ENCODE data around the gene ACTL10. TPM values are rescaled to one million over a fixed set of nuclear protein-coding genes. Genes with fewer than 3 reads are reported as not detected.

Gene ACTL10
- total RNA-seq, 1 experiment from 2014 or later: 1.3 TPM

GRCh38 chr20:33666293-33667244, at the start of gene ACTL10 (continued):
- no peak for TF ChIP-seq ETV6 (CRISPR knock-in tag; IDR thresholded peaks at IDR 0.05)
- no peak for TF ChIP-seq E2F1 (CRISPR knock-in tag; IDR thresholded peaks at IDR 0.05)
- TF ChIP-seq ZNF423 (CRISPR knock-in tag; IDR thresholded peaks at IDR 0.05): no peak
- no peak for TF ChIP-seq RORB (CRISPR knock-in tag; IDR thresholded peaks at IDR 0.05)
- peak; percentile 68; the same call in 1 of the 2 replicates for TF ChIP-seq MYBL2 (CRISPR knock-in tag; IDR thresholded peaks at IDR 0.05)
- TF ChIP-seq TP53 (CRISPR knock-in tag; IDR thresholded peaks at IDR 0.05): 0 out of 2 replicates have a peak, but pooled peaks have one; percentile 31
- TF ChIP-seq FOXJ3 (CRISPR knock-in tag; IDR thresholded peaks at IDR 0.05; ENCODE audit: borderline replicate concordance): no peak
- TF ChIP-seq PRRX2 (CRISPR knock-in tag; IDR thresholded peaks at IDR 0.05): no peak
- TF ChIP-seq ZMAT4 (CRISPR knock-in tag; IDR thresholded peaks at IDR 0.05): no peak
- no peak for TF ChIP-seq USF2 (CRISPR knock-in tag; IDR thresholded peaks at IDR 0.05)
- TF ChIP-seq NR2C2 (CRISPR knock-in tag; IDR thresholded peaks at IDR 0.05): no peak
- no peak for TF ChIP-seq NR3C1 (CRISPR knock-in tag; conservative IDR thresholded peaks at IDR 0.05; ENCODE audit: low read depth)
- no peak for TF ChIP-seq ZNF281 (CRISPR knock-in tag; IDR thresholded peaks at IDR 0.05)
- TF ChIP-seq CDX4 (CRISPR knock-in tag; IDR thresholded peaks at IDR 0.05; ENCODE audit: borderline replicate concordance): no peak
- no peak for TF ChIP-seq OVOL2 (CRISPR knock-in tag; IDR thresholded peaks at IDR 0.05; ENCODE audit: borderline replicate concordance)
- TF ChIP-seq PRDM15 (CRISPR knock-in tag; IDR thresholded peaks at IDR 0.05): no peak
- TF ChIP-seq E2F5 (CRISPR knock-in tag; IDR thresholded peaks at IDR 0.05): no peak
- TF ChIP-seq ZNF671 (CRISPR knock-in tag; IDR thresholded peaks at IDR 0.05): no peak
- TF ChIP-seq NFE2L1 (CRISPR knock-in tag; IDR thresholded peaks at IDR 0.05): 0 out of 2 replicates have a peak, but pooled peaks have one; percentile 42
- TF ChIP-seq ZBTB21 (CRISPR knock-in tag; IDR thresholded peaks at IDR 0.05; ENCODE audit: borderline replicate concordance): no peak; the same call in 1 of the 2 replicates
- TF ChIP-seq ERG (CRISPR knock-in tag; IDR thresholded peaks at IDR 0.05): no peak
- no peak for TF ChIP-seq RELA (CRISPR knock-in tag; IDR thresholded peaks at IDR 0.05; ENCODE audit: borderline replicate concordance)
- no peak for TF ChIP-seq NFATC4 (CRISPR knock-in tag; IDR thresholded peaks at IDR 0.05)
- TF ChIP-seq PREB (CRISPR knock-in tag; IDR thresholded peaks at IDR 0.05; ENCODE audit: borderline replicate concordance): no peak

All from WTC11 (cell line).